Activated T-cell treated with anti-CD3 and anti-CD28 coated beads, Interleukin-2, amount 50 U/mL, for 24 hours (primary cell): Measurements from ENCODE around the gene ASNSD1.
"Not testable (repeated sequence)": the region's sequence is repeated elsewhere in the genome, so short reads cannot be mapped to it uniquely, and the experiment has no call there.

Source experiments
- DNase-seq: peaks from one replicate; pipeline ENCODE4 v3.0.0-alpha.2; 2020
- H3K27ac Mint-ChIP-seq: 2 replicates; pipeline ENCODE4 v1.8.0; 2020; ENCODE audit warnings: mild to moderate bottlenecking, mixed read lengths
- H3K27me3 Mint-ChIP-seq: 2 replicates; pipeline ENCODE4 v1.8.0; 2020; ENCODE audit warnings: mixed read lengths
- H3K36me3 Mint-ChIP-seq: 2 replicates; pipeline ENCODE4 v1.8.0; 2020; ENCODE audit warnings: low read depth, mixed read lengths
- H3K4me1 Mint-ChIP-seq: 2 replicates; pipeline ENCODE4 v1.8.0; 2020; ENCODE audit warnings: low read depth, mixed read lengths
- H3K4me3 Mint-ChIP-seq: 2 replicates; pipeline ENCODE4 v1.8.0; 2020; ENCODE audit warnings: mild to moderate bottlenecking, moderate library complexity, mixed read lengths
- H3K9me3 Mint-ChIP-seq: 2 replicates; pipeline ENCODE4 v1.8.0; 2020; ENCODE audit warnings: mixed read lengths

The ASNSD1 gene

DNA sequence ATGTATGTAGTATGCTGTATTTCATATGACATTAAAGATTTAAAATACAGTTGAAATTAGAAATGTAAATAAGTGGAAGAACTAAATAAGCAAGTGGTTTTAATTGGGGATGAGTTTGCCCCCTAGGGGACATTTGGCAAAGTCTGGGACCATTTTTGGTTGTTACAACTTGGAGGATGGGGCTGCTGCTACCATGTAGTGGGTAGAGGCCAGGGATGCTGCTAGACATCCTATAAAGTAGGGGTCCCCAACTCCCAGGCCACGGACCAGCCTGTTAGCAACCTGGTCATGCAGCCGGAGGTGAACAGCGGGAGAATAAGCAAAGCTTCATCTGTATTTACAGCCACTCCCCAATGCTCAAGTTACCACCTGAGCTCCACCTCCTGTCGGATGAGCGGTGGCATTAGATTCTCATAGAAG is 27.9 kb upstream of the ASNSD1 start:
- no peak for DNase-seq
- H3K27me3 Mint-ChIP-seq, result no peaks in the 10 kb centered on the region
- no peak overlapping the region for H3K27ac Mint-ChIP-seq
- H3K36me3 Mint-ChIP-seq, result no peaks in the 10 kb centered on the region
- no peaks in the 10 kb centered on the region for H3K4me1 Mint-ChIP-seq
- no peaks in the 10 kb centered on the region for H3K9me3 Mint-ChIP-seq
- no peak overlapping the region for H3K4me3 Mint-ChIP-seq

DNA sequence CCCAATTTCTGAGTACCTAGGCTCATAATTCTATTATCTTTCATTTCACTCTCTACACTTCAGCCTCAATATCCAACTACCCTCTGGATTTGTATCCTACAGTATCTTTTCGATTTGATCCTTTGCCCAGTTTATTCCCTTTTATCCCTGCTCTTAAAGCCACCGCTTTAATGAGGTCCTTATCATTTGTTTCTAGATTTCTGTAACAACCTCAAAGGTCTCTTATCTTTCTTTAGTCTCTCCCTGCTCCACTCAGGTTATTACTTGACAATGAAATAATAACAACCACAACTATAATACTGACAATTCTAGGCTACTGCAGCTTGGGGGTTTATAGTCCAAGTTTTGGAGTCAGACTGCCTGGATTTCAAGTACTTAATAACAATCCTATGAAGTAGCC is 25.9 kb upstream of the ASNSD1 start:
- no peak overlapping the region for H3K4me3 Mint-ChIP-seq
- H3K27ac Mint-ChIP-seq, result no peak overlapping the region
- DNase-seq, result no peak
- no peaks in the 10 kb centered on the region for H3K27me3 Mint-ChIP-seq
- no peaks in the 10 kb centered on the region for H3K36me3 Mint-ChIP-seq
- H3K9me3 Mint-ChIP-seq, result peaks cover 4% of the 10 kb centered on the region
- H3K4me1 Mint-ChIP-seq, result peaks cover 10% of the 10 kb centered on the region

DNA sequence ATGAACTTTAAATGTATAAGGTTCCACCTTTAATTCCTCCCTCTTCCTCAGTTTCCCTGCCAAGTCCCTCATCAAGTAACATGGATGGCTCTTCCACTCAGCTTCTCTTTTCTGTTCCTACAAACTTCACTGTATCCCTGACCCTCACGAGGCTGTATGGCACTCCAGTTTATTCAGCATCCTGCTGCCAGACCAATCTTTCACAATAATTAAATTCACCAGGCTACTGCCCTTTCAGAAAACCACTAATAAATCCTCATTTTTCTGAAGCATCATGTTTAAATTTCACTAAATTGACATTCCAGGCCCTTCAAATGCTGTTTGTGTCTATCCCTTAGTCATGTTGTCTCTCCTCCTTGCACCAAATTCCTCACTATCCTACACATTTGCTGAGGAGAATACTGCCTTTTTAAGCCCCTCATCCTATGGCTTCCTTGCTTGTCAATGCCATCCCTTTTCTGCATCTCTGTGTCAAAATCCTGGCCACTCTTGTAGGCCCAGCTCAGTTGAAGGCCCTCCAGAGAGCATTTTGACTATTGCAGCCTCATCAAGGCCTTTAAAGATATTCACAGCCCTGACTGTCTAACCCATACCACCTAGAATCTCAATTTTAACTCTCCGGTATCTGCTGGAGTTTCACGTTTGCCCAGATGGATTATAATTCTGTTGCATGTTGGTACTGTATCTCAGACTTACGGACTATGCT is 22.8 kb upstream of the ASNSD1 start:
- peaks cover 25% of the 10 kb centered on the region for H3K4me1 Mint-ChIP-seq
- no peak overlapping the region for H3K4me3 Mint-ChIP-seq
- no peaks in the 10 kb centered on the region for H3K27me3 Mint-ChIP-seq
- no peak overlapping the region for H3K27ac Mint-ChIP-seq
- H3K36me3 Mint-ChIP-seq, result no peaks in the 10 kb centered on the region
- peaks cover 4% of the 10 kb centered on the region for H3K9me3 Mint-ChIP-seq
- DNase-seq, result no peak

DNA sequence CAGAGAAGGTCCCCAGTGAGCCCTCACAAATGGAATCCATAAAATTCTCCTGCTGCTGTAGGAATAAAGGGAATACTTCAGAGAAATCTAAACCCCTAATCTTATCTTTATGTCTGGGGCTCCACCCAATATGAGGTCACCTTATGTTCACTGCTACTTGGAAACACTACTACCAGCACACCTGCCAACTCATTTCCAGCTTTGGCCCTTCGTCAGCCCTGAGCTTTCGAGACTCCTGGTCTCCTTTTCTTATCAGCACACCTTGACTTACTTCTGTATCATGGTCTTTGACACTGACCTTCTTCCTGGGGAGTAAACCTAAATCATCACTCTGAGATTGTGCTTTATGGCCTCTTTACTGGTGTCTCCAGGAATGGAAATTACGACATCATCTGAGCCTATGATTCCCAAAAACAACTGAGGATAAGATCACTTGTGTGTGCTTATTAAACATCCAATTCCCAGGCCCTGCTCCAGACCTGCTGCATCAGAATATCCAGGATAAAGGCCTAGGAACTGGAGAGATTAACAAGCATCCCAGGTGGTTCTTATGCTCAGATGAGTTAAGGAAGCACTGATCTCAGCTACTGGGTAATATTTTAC is 22.2 kb upstream of the ASNSD1 start:
- Mint-ChIP-seq H3K9me3 (peaks cover 4% of the 10 kb centered on the region), H3K27ac (no peak overlapping the region), H3K36me3 (no peaks in the 10 kb centered on the region), H3K27me3 (no peaks in the 10 kb centered on the region), H3K4me3 (no peak overlapping the region), H3K4me1 (peaks cover 25% of the 10 kb centered on the region)
- DNase-seq, result no peak

DNA sequence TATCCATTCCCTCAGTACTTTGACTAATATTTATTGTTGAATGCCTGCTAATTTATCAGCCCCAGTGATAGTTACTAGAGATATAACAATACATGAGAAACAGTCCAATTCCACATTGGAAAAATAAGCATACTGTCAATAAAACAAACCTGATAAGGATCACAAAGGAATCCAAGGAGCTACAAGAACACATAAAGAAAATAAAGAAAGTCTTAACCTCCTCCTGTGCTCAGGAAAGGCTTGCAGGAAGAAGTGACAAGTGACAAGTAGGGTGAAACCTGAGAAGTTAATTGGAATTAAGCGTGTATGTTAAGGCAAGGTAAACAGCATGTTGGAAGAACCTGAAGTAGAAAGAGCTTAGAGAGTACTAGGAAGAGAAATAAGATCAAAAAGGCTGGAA is 20.3 kb upstream of the ASNSD1 start:
- Mint-ChIP-seq H3K27ac (peak overlapping the region; percentile 80), H3K4me3 (no peak overlapping the region), H3K4me1 (peaks cover 25% of the 10 kb centered on the region), H3K36me3 (no peaks in the 10 kb centered on the region), H3K27me3 (no peaks in the 10 kb centered on the region), H3K9me3 (peaks cover 4% of the 10 kb centered on the region)
- DNase-seq, result no peak

DNA sequence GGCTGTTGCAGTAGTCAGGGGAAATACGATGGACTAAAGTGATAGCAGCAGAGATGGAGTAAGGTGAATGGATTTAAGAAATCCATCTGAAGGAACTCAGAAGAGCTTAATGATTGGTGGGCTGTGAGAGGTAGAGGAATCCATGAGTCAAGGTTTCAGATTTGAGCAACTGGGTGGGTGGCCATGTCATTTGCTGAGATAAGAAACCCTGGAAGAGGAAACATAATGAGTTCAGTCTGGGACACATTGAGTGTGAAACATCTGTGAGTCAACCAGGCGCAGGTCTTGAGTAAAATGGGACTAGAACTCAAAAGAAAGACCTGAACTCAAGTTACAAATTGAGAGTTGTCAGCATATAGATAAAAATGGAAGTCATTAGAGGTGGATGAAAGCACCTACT is 19.7 kb upstream of the ASNSD1 start:
- peak overlapping the region; percentile 80 for H3K27ac Mint-ChIP-seq
- no peaks in the 10 kb centered on the region for H3K27me3 Mint-ChIP-seq
- H3K4me3 Mint-ChIP-seq, result no peak overlapping the region
- no peak for DNase-seq
- H3K36me3 Mint-ChIP-seq, result no peaks in the 10 kb centered on the region
- H3K4me1 Mint-ChIP-seq, result peaks cover 25% of the 10 kb centered on the region
- peaks cover 4% of the 10 kb centered on the region for H3K9me3 Mint-ChIP-seq

DNA sequence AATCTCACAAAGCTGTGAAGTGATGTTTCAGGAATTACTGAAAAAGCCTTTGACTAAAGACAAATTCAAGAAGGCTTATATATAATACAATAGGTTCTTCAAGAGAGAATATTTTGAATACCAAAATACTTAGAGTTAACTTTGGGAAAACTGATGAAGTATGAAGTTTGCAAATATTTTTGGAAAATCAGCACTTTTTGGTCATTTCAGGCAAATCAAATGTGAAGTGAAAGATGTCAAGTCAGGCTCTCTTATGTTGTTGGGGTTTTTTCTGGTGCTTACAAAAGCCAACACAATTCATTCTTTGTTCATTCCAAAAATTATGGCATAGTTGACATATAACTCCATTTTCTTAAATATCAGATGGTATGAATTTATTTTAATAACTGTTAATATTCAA is 14.7 kb upstream of the ASNSD1 start:
- no peak for DNase-seq
- H3K4me1 Mint-ChIP-seq, result peaks cover 7% of the 10 kb centered on the region
- H3K27ac Mint-ChIP-seq, result no peak overlapping the region
- no peaks in the 10 kb centered on the region for H3K36me3 Mint-ChIP-seq
- H3K9me3 Mint-ChIP-seq, result no peaks in the 10 kb centered on the region
- H3K4me3 Mint-ChIP-seq, result no peak overlapping the region
- H3K27me3 Mint-ChIP-seq, result no peaks in the 10 kb centered on the region

DNA sequence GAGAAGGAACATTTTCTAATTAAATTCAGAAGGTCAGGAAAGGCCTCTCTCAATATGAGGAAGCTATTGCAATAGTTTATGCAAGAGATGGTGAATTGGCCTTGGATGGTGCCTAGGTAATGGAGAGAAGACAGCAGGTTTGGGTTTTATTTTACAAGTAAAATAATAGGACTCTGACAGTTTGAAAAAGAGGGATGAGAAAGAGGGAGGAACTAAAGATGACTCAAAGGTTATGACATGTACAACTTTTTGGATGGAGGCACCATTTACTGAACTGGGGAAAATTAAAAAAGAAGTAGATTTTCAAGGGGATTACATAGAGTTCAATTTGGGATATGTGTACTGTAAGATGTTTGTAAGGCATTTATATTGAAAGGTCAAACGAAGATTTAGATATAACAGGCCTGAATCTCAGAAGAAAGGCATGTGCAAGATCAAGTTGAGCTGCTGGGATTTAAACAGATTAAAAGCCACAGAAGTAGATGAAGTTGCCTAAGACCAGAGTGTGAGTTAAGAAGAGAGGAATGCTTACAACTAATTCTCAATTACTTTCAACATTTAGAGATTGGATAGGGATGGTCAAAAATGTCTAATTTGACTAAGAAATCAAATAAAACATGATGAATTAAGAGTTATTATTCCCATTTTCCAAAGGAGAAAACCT is 12.3 kb upstream of the ASNSD1 start:
- Mint-ChIP-seq H3K9me3 (peaks cover 12% of the 10 kb centered on the region), H3K36me3 (no peaks in the 10 kb centered on the region), H3K27me3 (no peaks in the 10 kb centered on the region), H3K4me3 (no peak overlapping the region), H3K27ac (no peak overlapping the region), H3K4me1 (no peaks in the 10 kb centered on the region)
- no peak for DNase-seq

DNA sequence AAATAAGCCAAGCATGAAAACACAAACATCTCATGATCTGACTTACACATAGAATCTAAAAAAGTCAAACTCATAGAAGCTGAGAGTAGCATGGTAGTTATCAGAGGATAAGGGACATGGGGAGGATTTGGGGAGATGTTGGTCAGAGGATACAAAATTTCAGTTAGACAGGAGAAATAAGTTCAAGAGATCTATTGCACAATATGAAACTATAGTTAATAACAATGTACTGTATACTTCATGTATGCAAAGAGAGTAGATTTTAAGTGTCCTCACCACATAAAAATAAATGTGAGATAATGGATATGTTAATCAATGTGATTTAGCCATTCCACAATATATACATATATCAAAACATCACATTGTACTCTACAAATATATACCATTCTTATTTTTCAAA is 10.0 kb upstream of the ASNSD1 start:
- Mint-ChIP-seq H3K4me1 (peaks cover 7% of the 10 kb centered on the region), H3K9me3 (peaks cover 12% of the 10 kb centered on the region), H3K4me3 (no peak overlapping the region), H3K36me3 (no peaks in the 10 kb centered on the region), H3K27me3 (no peaks in the 10 kb centered on the region), H3K27ac (no peak overlapping the region)
- DNase-seq, result no peak

DNA sequence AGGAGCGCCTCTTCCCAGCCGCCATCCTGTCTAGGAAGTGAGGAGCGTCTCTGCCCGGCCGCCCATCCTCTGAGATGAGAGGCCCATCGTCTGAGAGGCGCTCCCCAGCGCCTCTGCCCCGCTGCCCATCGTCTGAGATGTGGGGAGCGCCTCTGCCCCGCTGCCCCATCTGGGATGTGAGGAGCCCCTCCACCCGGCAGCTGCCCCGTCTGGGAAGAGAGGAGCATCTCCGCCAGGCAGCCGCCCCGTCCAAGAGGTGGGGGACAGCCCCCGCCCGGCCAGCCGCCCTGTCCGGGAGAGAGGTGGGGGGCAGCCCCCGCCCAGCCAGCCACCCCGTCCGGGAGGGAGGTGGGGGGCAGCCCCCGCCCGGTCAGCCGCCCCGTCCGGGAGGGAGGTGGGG is 7.8 kb upstream of the ASNSD1 start:
- H3K27me3 Mint-ChIP-seq, H3K36me3 Mint-ChIP-seq, H3K27ac Mint-ChIP-seq, DNase-seq, H3K4me3 Mint-ChIP-seq: not testable (repeated sequence)
- Mint-ChIP-seq H3K4me1 (peaks cover 23% of the 10 kb centered on the region), H3K9me3 (peaks cover 12% of the 10 kb centered on the region)

DNA sequence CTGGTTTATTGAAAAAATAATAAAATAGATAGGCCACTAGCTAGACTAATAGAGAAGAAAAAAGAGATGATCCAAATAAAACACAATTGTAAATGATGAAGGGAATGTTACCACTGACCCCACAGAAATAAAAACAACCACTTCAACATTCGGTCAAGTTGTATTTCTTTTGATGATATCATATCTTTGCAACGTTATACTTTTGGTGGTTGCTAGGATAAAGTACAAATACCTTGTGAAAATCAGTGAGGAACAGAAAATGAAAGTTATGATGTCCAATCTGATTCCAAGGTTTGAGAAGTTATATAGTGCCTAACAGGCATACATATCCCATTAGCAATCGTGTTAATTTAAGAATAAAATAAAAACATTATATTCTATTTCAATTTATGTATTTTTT is 6.6 kb upstream of the ASNSD1 start:
- DNase-seq, result no peak
- peaks cover 12% of the 10 kb centered on the region for H3K9me3 Mint-ChIP-seq
- H3K27me3 Mint-ChIP-seq, result no peaks in the 10 kb centered on the region
- no peaks in the 10 kb centered on the region for H3K36me3 Mint-ChIP-seq
- H3K27ac Mint-ChIP-seq, result no peak overlapping the region
- H3K4me3 Mint-ChIP-seq, result no peak overlapping the region
- peaks cover 34% of the 10 kb centered on the region for H3K4me1 Mint-ChIP-seq

DNA sequence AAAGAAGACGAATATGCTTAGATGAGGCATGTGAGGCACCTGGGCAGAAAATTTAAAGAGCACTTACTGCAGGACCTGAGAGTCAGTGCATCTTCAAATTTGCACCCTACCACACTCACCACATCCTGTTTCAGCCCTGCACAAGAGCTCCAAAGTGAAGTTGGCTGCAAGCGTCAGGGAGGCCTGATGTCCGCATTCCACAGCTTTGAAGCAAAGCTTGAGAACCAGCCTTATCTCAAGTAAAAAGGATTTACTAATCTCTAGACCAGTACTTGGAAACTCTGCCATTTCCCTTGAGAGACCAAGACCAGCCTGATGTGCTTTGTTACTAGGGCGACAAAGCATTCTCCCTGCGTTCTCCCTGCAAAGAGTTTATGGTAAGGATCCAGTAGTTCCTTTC is 3.4 kb upstream of the ASNSD1 start:
- Mint-ChIP-seq H3K9me3 (peaks cover 2% of the 10 kb centered on the region), H3K27me3 (no peaks in the 10 kb centered on the region), H3K36me3 (no peaks in the 10 kb centered on the region), H3K4me3 (peak overlapping the region; percentile 48), H3K27ac (peak overlapping the region; percentile 50), H3K4me1 (peaks cover 39% of the 10 kb centered on the region)
- no peak for DNase-seq

DNA sequence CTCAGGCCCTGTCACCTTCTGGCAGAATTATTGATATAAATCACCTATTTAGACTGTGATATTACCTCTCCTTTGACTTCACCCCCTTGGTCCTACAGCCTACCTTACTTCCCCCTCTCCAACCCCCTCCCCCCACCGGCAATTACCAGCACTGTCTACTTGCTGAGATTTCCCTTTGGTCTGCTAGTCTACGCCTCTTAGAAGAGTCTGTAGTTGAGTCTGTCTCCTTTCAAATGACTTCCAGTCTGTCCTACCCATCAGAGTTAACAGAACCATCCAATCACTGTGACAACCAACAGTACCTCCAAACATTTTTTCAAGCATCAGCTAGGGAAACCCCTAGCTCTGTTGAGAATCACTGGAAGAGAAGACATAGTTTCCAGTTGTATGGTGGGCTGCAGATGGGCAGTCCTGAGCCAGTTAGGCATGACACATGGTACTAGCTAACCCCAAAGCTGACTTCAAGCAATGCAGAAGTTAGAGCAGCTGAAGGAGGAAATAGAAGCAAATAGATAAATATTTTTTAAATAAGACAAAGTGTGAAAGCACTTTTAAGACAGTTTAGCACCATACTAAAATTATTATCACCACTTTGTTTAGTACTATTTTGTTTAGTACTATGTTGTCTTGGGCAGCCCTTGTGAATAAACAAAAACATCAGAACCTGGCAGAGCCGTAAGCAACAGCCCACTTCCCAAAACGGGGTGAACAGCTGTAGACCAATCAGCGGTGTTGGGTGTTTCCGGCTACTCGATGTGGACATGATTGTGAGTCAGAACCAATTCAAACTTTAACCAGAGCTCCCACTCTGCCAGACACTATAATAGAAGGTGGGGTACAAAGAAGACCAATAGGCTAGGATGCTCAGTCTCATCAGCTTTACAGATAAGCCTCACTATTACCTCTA is 2.7 kb upstream of the ASNSD1 start:
- peak overlapping the region; percentile 50 for H3K27ac Mint-ChIP-seq
- DNase-seq, result no peak
- H3K9me3 Mint-ChIP-seq, result no peaks in the 10 kb centered on the region
- peak overlapping the region; percentile 48 for H3K4me3 Mint-ChIP-seq
- peaks cover 43% of the 10 kb centered on the region for H3K4me1 Mint-ChIP-seq
- no peaks in the 10 kb centered on the region for H3K27me3 Mint-ChIP-seq
- peaks cover 3% of the 10 kb centered on the region for H3K36me3 Mint-ChIP-seq

DNA sequence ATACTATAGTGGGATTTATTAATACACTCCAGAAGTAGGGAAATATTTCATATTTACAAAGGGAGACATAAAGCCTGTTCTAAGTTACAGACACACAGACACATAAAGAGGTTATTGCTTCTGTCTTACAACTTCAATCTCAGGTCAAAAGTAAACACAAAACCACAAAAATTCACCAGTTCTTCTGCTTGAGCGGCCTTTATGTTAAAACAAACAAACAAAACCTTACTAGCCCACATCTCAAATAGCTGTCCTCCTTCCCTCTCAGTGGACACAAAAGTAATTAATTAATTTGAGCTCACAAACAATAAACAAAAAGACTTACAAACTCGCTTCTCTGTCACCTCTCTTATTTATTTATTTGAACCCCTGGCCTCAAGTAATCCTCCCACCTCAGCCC is 1.5 kb upstream of the ASNSD1 start:
- H3K4me3 Mint-ChIP-seq, result no peak overlapping the region
- peak overlapping the region; percentile 17 for H3K27ac Mint-ChIP-seq
- H3K27me3 Mint-ChIP-seq, result no peaks in the 10 kb centered on the region
- H3K4me1 Mint-ChIP-seq, result peaks cover 51% of the 10 kb centered on the region
- peaks cover 14% of the 10 kb centered on the region for H3K36me3 Mint-ChIP-seq
- no peak for DNase-seq
- no peaks in the 10 kb centered on the region for H3K9me3 Mint-ChIP-seq
